HCT116 (cell line): ENCODE measurements around the gene PSKH1. TPM values are rescaled to one million over a fixed set of nuclear protein-coding genes. Genes with fewer than 3 reads are reported as not detected.

ENCODE experiments used
- ATAC-seq: fragments of 200-7000 bp; cut with Tn5 transposase; 2 replicates; pipeline ENCODE4 v1.9.1; 2020; ENCODE audit warnings: mild to moderate bottlenecking, moderate library complexity
- BruUV-seq: library from RNA; stranded (reverse); fragments of 400-500 nt; replicated peaks from 2 replicates; lab custom pipeline; 2021; lab: Mats Ljungman, UMichigan
- CTCF ChIA-PET: fragments of 300-600 bp; sonication (Branson Sonifier 250); formaldehyde crosslinking; loops from one replicate; lab custom pipeline; 2021; ENCODE audit warnings: antibody characterized with exemption; lab: Charles Lee
- POLR2A ChIA-PET: fragments of 300-600, 350-600 bp; sonication (Branson Sonifier 250); formaldehyde crosslinking; loops from one replicate; lab custom pipeline; 2021; ENCODE audit warnings: antibody characterized with exemption; lab: Charles Lee
- RAD21 ChIA-PET, 2 experiments: fragments of 300-600 bp; sonication (Branson Sonifier 250); formaldehyde crosslinking; loops; one replicate each; lab custom pipeline; 2023; ENCODE audit warnings: low total read pairs in 2 of 2; ENCODE audit not compliant: uncharacterized antibody in 2 of 2, unreplicated experiment in 2 of 2, low non-redundant PET in 1 of 2; lab: Charles Lee
- DNase-seq: peaks from one replicate; pipeline ENCODE4 v3.0.0-alpha.2; 2010; ENCODE audit warnings: low read depth, low spot score
- H2AFZ ChIP-seq: fragments of 200-600 bp; shearing (Covaris generic), sonication (generic); 2 replicates; pipeline ENCODE4 v1.6.1; 2017; ENCODE audit warnings: low read depth, mixed run types, mixed read lengths, antibody characterized with exemption, low read length; ENCODE audit not compliant: poor library complexity, severe bottlenecking
- H3K27ac ChIP-seq: 2 replicates; pipeline ENCODE4 v1.5.1; 2012; ENCODE audit warnings: low read depth, low read length
- H3K27me3 ChIP-seq: fragments of 200-600 bp; sonication (generic); 2 replicates; pipeline ENCODE4 v1.6.1; 2016; ENCODE audit warnings: mixed run types, low read length, mixed read lengths; ENCODE audit not compliant: insufficient read depth
- H3K36me3 ChIP-seq, 2 experiments: fragments of 200-500 bp in 1 of 2; fragments of 200-600 bp in 1 of 2; sonication (Bioruptor generic) in 1 of 2; sonication (generic) in 1 of 2; 2 replicates each; pipeline versions ENCODE4 v1.5.1 to v1.6.1; 2014 to 2016; ENCODE audit warnings: low read length in 2 of 2, inconsistent platforms in 1 of 2, mixed read lengths in 1 of 2, mixed run types in 1 of 2; ENCODE audit not compliant: insufficient read depth in 2 of 2, control insufficient read depth in 1 of 2
- H3K4me1 ChIP-seq, 2 experiments: fragments of 200-600 bp in 1 of 2; sonication (generic) in 1 of 2; 2 replicates each; pipeline versions ENCODE4 v1.5.1 to v1.6.1; 2012 to 2017; ENCODE audit warnings: low read length in 2 of 2, inconsistent platforms in 1 of 2, mild to moderate bottlenecking in 1 of 2, mixed read lengths in 1 of 2, mixed run types in 1 of 2, moderate library complexity in 1 of 2; ENCODE audit not compliant: insufficient read depth in 2 of 2, control insufficient read depth in 1 of 2
- H3K4me2 ChIP-seq: fragments of 200-600 bp; sonication (generic); 2 replicates; pipeline ENCODE4 v1.6.1; 2017; ENCODE audit warnings: mixed run types, low read length, mixed read lengths
- H3K4me3 ChIP-seq, 2 experiments: fragments of 200-600 bp in 1 of 2; sonication (generic) in 1 of 2; replicated peaks in 1 of 2; 2 replicates each; pipeline ENCODE4 v1.5.1; 2011 to 2016; ENCODE audit warnings: low read length in 2 of 2, control low read depth in 1 of 2, low read depth in 1 of 2, mild to moderate bottlenecking in 1 of 2, mixed read lengths in 1 of 2, mixed run types in 1 of 2
- H3K79me2 ChIP-seq: fragments of 200-600 bp; sonication (generic); 2 replicates; pipeline ENCODE4 v1.6.1; 2017; ENCODE audit warnings: mild to moderate bottlenecking, mixed run types, low read length, moderate library complexity, mixed read lengths; ENCODE audit not compliant: insufficient read depth
- H3K9ac ChIP-seq: fragments of 200-600 bp; sonication (generic); 2 replicates; pipeline ENCODE4 v1.6.1; 2016; ENCODE audit warnings: low read length, mixed read lengths
- H3K9me2 ChIP-seq: fragments of 200-600 bp; sonication (generic), shearing (Covaris generic); 2 replicates; pipeline ENCODE4 v1.6.1; 2017; ENCODE audit warnings: mixed run types, mild to moderate bottlenecking, moderate library complexity; ENCODE audit not compliant: insufficient read depth
- H3K9me3 ChIP-seq, 2 experiments: fragments of 200-500 bp in 1 of 2; fragments of 200-600 bp in 1 of 2; sonication (Bioruptor generic) in 1 of 2; sonication (generic) in 1 of 2; 2 replicates each; pipeline ENCODE4 v1.6.1; 2014 to 2017; ENCODE audit warnings: low read length in 2 of 2, mixed read lengths in 2 of 2, inconsistent platforms in 1 of 2, low read depth in 1 of 2, mild to moderate bottlenecking in 1 of 2, mixed run types in 1 of 2, moderate library complexity in 1 of 2; ENCODE audit not compliant: control insufficient read depth in 1 of 2, insufficient read depth in 1 of 2
- H4K20me1 ChIP-seq: fragments of 200-600 bp; sonication (generic), shearing (Covaris generic); 2 replicates; pipeline ENCODE4 v1.6.1; 2017; ENCODE audit warnings: mixed run types, mild to moderate bottlenecking, moderate library complexity; ENCODE audit not compliant: insufficient read depth
- EZH2 ChIP-seq: fragments of 200-600 bp; sonication (generic); IDR thresholded peaks from 2 replicates; pipeline ENCODE4 v1.6.1; 2017; ENCODE audit warnings: antibody characterized with exemption, mixed run types
- JUND ChIP-seq: IDR thresholded peaks from 2 replicates; pipeline ENCODE4 v1.6.1; 2012
- POLR2A ChIP-seq: IDR thresholded peaks from 2 replicates; pipeline ENCODE4 v1.7.0; 2011; ENCODE audit warnings: borderline replicate concordance; ENCODE audit not compliant: insufficient read depth, insufficient read length; ENCODE audit errors: extremely low read depth
- RAD21 ChIP-seq: IDR thresholded peaks from 2 replicates; pipeline ENCODE4 v1.6.1; 2012; ENCODE audit warnings: low read depth, mild to moderate bottlenecking
- SP1 ChIP-seq: IDR thresholded peaks from 2 replicates; pipeline ENCODE4 v1.6.1; 2012; ENCODE audit warnings: low read depth
- ZNF274 ChIP-seq: fragments of 200-500 bp; sonication (Bioruptor generic); IDR thresholded peaks from 2 replicates; pipeline ENCODE4 v1.6.1; 2014; ENCODE audit warnings: mild to moderate bottlenecking, low read depth, low read length, inconsistent platforms
- intact Hi-C: fragments of 100-400 bp; cut with micrococcal nuclease; formaldehyde crosslinking; loops from 2 replicates; pipeline ENCODE4 v1.10.0; 2022
- total RNA-seq: library from RNA; stranded (reverse); gene quantifications from one replicate; pipeline ENCODE4 v1.2.1, GENCODE V29; 2021; ENCODE audit not compliant: unreplicated experiment
- TF ChIP-seq, protein P1 (sequence below): IDR thresholded peaks from 2 replicates; pipeline ENCODE4 v1.6.1; 2011; ENCODE audit warnings: mild to moderate bottlenecking, low read length, moderate library complexity; ENCODE audit not compliant: insufficient replicate concordance; ENCODE audit errors: extremely low read depth
- TF ChIP-seq, protein P2 (sequence below): IDR thresholded peaks from 2 replicates; pipeline ENCODE4 v1.6.1; 2012

Gene PSKH1
- total RNA-seq, 1 experiment from 2014 or later, result 16.2 TPM

DNA sequence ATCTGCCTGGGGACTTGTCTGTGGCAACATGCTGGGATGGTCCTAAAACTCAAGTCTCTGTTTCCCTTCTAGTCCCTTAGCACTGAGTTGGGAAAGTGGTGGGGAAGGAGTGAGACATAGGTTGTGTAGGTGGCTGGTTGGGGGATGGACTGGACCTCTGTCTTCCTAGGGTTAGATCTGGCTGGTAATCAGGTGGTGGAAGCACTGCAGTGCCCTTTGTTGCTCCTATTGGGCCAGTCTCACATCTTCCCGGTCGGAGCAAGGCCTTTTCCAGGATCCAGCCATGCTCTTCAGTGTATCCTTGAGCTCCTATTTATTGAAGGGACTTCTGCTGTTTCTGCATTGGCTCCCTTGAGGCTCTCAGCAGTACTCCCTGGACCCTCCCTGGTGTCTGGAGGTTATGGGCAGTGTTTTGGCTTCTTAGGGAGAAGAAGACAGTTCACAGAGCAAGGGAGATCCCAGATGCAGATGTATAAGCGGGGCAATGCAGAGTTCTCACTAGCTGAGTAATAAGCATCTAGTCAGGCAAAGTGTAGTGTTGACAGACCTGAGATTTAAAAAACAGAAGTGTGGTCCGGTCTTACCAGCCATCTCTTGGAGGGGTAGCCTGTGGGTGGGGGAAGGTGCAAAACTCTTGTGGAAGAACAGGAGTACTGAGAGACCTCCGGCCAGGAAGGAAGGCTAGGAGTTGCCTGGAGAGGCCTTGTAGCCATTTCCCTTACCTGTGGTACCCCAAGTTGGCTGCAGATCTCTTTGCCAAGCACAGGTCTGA, 47.6 kb upstream of the PSKH1 start (continued):
- TF ChIP-seq RAD21 (no peak), JUND (no peak), EZH2 (no peak), ZNF274 (no peak), POLR2A (no peak), SP1 (no peak)
- TF ChIP-seq, protein P1, sequence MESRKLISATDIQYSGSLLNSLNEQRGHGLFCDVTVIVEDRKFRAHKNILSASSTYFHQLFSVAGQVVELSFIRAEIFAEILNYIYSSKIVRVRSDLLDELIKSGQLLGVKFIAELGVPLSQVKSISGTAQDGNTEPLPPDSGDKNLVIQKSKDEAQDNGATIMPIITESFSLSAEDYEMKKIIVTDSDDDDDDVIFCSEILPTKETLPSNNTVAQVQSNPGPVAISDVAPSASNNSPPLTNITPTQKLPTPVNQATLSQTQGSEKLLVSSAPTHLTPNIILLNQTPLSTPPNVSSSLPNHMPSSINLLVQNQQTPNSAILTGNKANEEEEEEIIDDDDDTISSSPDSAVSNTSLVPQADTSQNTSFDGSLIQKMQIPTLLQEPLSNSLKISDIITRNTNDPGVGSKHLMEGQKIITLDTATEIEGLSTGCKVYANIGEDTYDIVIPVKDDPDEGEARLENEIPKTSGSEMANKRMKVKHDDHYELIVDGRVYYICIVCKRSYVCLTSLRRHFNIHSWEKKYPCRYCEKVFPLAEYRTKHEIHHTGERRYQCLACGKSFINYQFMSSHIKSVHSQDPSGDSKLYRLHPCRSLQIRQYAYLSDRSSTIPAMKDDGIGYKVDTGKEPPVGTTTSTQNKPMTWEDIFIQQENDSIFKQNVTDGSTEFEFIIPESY, result no peak
- TF ChIP-seq, protein P2, sequence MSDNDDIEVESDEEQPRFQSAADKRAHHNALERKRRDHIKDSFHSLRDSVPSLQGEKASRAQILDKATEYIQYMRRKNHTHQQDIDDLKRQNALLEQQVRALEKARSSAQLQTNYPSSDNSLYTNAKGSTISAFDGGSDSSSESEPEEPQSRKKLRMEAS, result no peak

DNA sequence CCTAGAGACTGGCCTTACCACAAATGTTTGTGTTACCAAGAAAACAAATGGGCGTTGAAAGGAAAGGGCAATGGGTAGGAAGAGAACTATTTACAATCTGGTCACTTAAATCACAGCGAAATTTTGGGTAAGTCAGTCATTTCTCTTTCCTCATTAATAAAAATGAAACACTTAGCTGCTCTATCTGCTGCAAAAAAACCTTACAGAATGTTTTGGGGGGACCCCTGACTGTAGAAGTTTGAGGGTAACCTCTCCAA, 47.1 kb upstream of the PSKH1 start:
- ChIA-PET POLR2A (interaction anchor here (0.7 to 1.7 kb wide), 3 partner anchors 12 to 39 kb away, joined by 3 to 6 read pairs (median 5); partner anchors contain the start of genes RANBP10 and TSNAXIP1), RAD21 (no interaction called here), CTCF (interaction anchor here (2.4 kb wide), 1 partner anchor 30 kb away, joined by 18 read pairs; no protein-coding TSS in a partner anchor)
- DNase-seq (no peak), ATAC-seq (no peak)
- TF ChIP-seq SP1, result no peak
- Histone ChIP-seq H3K4me2 (peak overlapping the region; percentile 82), H3K9me3 (no peaks in the 10 kb centered on the region), H3K79me2 (peaks cover 59% of the 10 kb centered on the region), H3K27ac (peak overlapping the region; percentile 83), H3K4me1 (peaks cover 20 to 53% of the 10 kb centered on the region in 2 experiments), H3K9me2 (no peaks in the 10 kb centered on the region), H4K20me1 (peaks cover 4% of the 10 kb centered on the region; the same call in 1 of the 2 replicates), H3K36me3 (peaks cover 4 to 6% of the 10 kb centered on the region in 2 experiments; a peak in 2 of 4 replicates), H3K4me3 (peak overlapping the region; percentile 83 to 96), H2AFZ (no peak overlapping the region), H3K27me3 (no peaks in the 10 kb centered on the region), H3K9ac (peak overlapping the region; percentile 93)
- intact Hi-C loops, result loop anchor here (1.0 kb wide), 1 partner anchor 40 kb away; the partner anchor contains the start of genes RANBP10 and TSNAXIP1
- BruUV-seq, result TSS peak; percentile 83
